Osteoblast (primary cell): ENCODE data around the gene SMIM43. TPM values are rescaled to one million over a fixed set of nuclear protein-coding genes. Genes with fewer than 3 reads are reported as not detected.

Experiments used
- DNase-seq: peaks from one replicate; pipeline ENCODE4 v3.0.0; 2011; ENCODE audit warnings: low spot score, mixed read lengths; ENCODE audit not compliant: insufficient read length; ENCODE audit errors: missing footprints
- H2AFZ ChIP-seq: 2 replicates; pipeline ENCODE4 v1.6.0; 2011; ENCODE audit warnings: mild to moderate bottlenecking, low read length
- H3K27ac ChIP-seq: 2 replicates; pipeline ENCODE4 v1.5.1; 2011; ENCODE audit warnings: mild to moderate bottlenecking, low read depth, low read length, moderate library complexity
- H3K27me3 ChIP-seq: 2 replicates; pipeline ENCODE4 v1.6.0; 2012; ENCODE audit warnings: mild to moderate bottlenecking, control low read depth, inconsistent platforms, low read length, moderate library complexity; ENCODE audit not compliant: insufficient read depth
- H3K36me3 ChIP-seq: 2 replicates; pipeline ENCODE4 v1.5.1; 2011; ENCODE audit warnings: mild to moderate bottlenecking, low read length, control low read depth, moderate library complexity; ENCODE audit not compliant: insufficient read depth
- H3K4me1 ChIP-seq: 2 replicates; pipeline ENCODE4 v1.5.1; 2011; ENCODE audit warnings: mild to moderate bottlenecking, low read length, control low read depth, moderate library complexity; ENCODE audit not compliant: insufficient read depth
- H3K4me2 ChIP-seq: 2 replicates; pipeline ENCODE4 v1.6.0; 2011; ENCODE audit warnings: mild to moderate bottlenecking, low read length; ENCODE audit not compliant: insufficient read depth
- H3K4me3 ChIP-seq: fragments of 200-600 bp; sonication (generic); 3 replicates; pipeline ENCODE4 v1.5.1; 2012; ENCODE audit warnings: mild to moderate bottlenecking, low read length, inconsistent platforms; ENCODE audit not compliant: insufficient read depth
- H3K79me2 ChIP-seq: 2 replicates; pipeline ENCODE4 v1.6.0; 2012; ENCODE audit warnings: mild to moderate bottlenecking, low read length, control low read depth, inconsistent platforms; ENCODE audit not compliant: insufficient read depth
- H3K9me3 ChIP-seq: 2 replicates; pipeline ENCODE4 v1.5.1; 2011; ENCODE audit warnings: low read depth, low read length, control low read depth
- H4K20me1 ChIP-seq: 2 replicates; pipeline ENCODE4 v1.6.0; 2012; ENCODE audit warnings: mild to moderate bottlenecking, low read length, control low read depth; ENCODE audit not compliant: insufficient read depth
- total RNA-seq: library from RNA; depleted of rRNA; stranded (reverse); fragments of >200 nt; gene quantifications from 2 replicates; pipeline ENCODE4 v1.2.3, GENCODE V29; 2012
- TF ChIP-seq, protein P1 (sequence below): IDR thresholded peaks from 2 replicates; pipeline ENCODE4 v1.5.1; 2011; ENCODE audit warnings: mild to moderate bottlenecking, low read depth, low read length, moderate library complexity; ENCODE audit errors: extremely low read depth

Gene SMIM43
- total RNA-seq, 1 donor, result 0.72 TPM

GRCh38 chr4:121784401-121784800 is 19.4 kb upstream of the SMIM43 start:
- peaks cover 42% of the 10 kb centered on the region for H3K4me1 ChIP-seq

GRCh38 chr4:121783210-121783609 is 18.2 kb upstream of the SMIM43 start:
- Histone ChIP-seq H3K27ac (peak overlapping the region; percentile 97), H3K36me3 (no peaks in the 10 kb centered on the region), H3K4me2 (no peak overlapping the region), H3K4me3 (no peak overlapping the region), H3K79me2 (no peaks in the 10 kb centered on the region), H3K4me1 (peaks cover 30% of the 10 kb centered on the region), H4K20me1 (no peaks in the 10 kb centered on the region), H2AFZ (no peak overlapping the region), H3K9me3 (peaks cover 2% of the 10 kb centered on the region), H3K27me3 (no peaks in the 10 kb centered on the region)
- no peak for DNase-seq
- TF ChIP-seq, protein P1, sequence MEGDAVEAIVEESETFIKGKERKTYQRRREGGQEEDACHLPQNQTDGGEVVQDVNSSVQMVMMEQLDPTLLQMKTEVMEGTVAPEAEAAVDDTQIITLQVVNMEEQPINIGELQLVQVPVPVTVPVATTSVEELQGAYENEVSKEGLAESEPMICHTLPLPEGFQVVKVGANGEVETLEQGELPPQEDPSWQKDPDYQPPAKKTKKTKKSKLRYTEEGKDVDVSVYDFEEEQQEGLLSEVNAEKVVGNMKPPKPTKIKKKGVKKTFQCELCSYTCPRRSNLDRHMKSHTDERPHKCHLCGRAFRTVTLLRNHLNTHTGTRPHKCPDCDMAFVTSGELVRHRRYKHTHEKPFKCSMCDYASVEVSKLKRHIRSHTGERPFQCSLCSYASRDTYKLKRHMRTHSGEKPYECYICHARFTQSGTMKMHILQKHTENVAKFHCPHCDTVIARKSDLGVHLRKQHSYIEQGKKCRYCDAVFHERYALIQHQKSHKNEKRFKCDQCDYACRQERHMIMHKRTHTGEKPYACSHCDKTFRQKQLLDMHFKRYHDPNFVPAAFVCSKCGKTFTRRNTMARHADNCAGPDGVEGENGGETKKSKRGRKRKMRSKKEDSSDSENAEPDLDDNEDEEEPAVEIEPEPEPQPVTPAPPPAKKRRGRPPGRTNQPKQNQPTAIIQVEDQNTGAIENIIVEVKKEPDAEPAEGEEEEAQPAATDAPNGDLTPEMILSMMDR, result no peak

More at GRCh38 chr4:121784401-121784800, 19.4 kb upstream of the SMIM43 start:
- H2AFZ ChIP-seq, result no peak overlapping the region
- H3K79me2 ChIP-seq, result no peaks in the 10 kb centered on the region
- no peak overlapping the region for H3K4me3 ChIP-seq
- no peaks in the 10 kb centered on the region for H3K27me3 ChIP-seq
- TF ChIP-seq, protein P1, result no peak
- H3K9me3 ChIP-seq, result peaks cover 2% of the 10 kb centered on the region
- no peak overlapping the region for H3K4me2 ChIP-seq
- H3K36me3 ChIP-seq, result no peaks in the 10 kb centered on the region
- peak overlapping the region; percentile 97 for H3K27ac ChIP-seq
- no peaks in the 10 kb centered on the region for H4K20me1 ChIP-seq
- no peak for DNase-seq

DNA sequence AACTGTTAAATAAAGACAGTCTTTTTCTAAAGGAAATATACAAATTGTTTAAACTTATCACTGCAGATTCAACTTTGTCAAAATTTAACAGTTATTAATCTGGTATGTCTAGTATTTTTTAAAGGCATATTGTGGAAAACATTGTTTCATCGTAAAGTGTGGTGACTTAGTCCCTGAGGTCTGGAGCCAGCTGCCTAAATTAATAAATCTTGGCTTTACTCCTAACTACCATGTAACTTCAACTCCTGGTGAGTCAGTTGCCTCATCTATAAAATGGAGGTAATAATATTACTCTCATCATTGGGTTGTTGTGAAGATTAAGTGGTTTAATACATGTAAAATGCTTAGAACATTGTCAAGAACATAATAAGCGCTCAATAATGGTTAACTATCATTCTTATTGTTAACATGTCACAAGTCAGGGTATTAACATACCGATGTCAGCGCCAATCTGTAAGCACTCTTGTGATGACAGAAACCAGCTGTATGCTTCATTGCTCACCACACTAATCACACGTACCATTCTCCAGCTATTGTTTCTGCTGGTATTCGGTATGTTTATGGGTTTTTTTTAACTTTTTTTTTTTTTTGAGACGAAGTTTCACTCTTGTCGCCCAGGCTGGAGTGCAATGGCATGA is 14.1 kb upstream of the SMIM43 start:
- no peaks in the 10 kb centered on the region for H3K79me2 ChIP-seq
- DNase-seq, result no peak
- H3K27me3 ChIP-seq, result no peaks in the 10 kb centered on the region
- no peak overlapping the region for H3K4me3 ChIP-seq
- H3K36me3 ChIP-seq, result no peaks in the 10 kb centered on the region
- H3K9me3 ChIP-seq, result no peaks in the 10 kb centered on the region
- TF ChIP-seq, protein P1, result no peak
- peaks cover 2% of the 10 kb centered on the region for H3K4me1 ChIP-seq
- no peak overlapping the region for H3K27ac ChIP-seq
- H2AFZ ChIP-seq, result no peak overlapping the region
- no peak overlapping the region for H3K4me2 ChIP-seq
- H4K20me1 ChIP-seq, result no peaks in the 10 kb centered on the region

DNA sequence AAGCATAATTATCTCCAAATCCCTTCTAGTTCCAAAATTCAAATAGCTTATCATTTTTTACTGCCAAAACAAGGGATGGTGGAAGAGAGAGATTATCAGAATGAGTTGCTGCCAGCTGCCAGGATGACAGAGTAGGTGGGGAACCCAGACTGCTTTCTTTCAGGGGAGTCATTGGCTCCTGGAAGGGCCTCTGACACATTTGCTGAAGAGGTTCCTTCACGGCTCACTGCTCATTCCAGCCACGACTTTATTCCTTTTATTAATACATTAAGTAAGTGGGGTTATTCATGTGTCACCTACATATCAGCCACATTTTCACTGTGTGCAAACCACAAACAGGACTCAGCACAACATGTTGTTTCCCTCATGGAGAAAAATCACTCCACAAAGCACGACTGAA is 12.7 kb upstream of the SMIM43 start:
- Histone ChIP-seq H3K9me3 (no peaks in the 10 kb centered on the region), H3K4me3 (no peak overlapping the region), H3K27ac (no peak overlapping the region), H3K79me2 (no peaks in the 10 kb centered on the region), H3K36me3 (no peaks in the 10 kb centered on the region), H2AFZ (peak overlapping the region; percentile 69), H3K27me3 (no peaks in the 10 kb centered on the region), H3K4me2 (no peak overlapping the region), H4K20me1 (no peaks in the 10 kb centered on the region), H3K4me1 (peaks cover 2% of the 10 kb centered on the region)
- TF ChIP-seq, protein P1, result no peak
- no peak for DNase-seq
